ENCODE data around the gene CITED4.

- TF ChIP-seq EZH2 (IDR thresholded peaks at IDR 0.05; ENCODE audit: borderline replicate concordance, low read depth, low read length, poor library complexity, severe bottlenecking): no peak
- TF ChIP-seq CTCF (conservative IDR thresholded peaks at IDR 0.05; ENCODE audit: low read depth, low read length): no peak
Observed at GRCh38 chr1:40886318-40887011, 24.3 kb upstream of the CITED4 start.

Measured in A673 (cell line).